Measurements from ENCODE around the gene IQSEC3.

The IQSEC3 gene

GRCh38 chr12:223841-224240 lies 157.3 kb downstream of the IQSEC3 start:
- DNase-seq, result no peak

- DNase-seq, result no peak
Measured at GRCh38 chr12:224330-224729, 157.8 kb downstream of the IQSEC3 start.

- DNase-seq, result no peak
Measured at GRCh38 chr12:225012-225411, 158.4 kb downstream of the IQSEC3 start.

- DNase-seq, result no peak
Measured at GRCh38 chr12:226401-226800, 159.8 kb downstream of the IQSEC3 start.

GRCh38 chr12:227286-227915 lies 160.8 kb downstream of the IQSEC3 start:
- DNase-seq, result no peak
